DOHH2 (cell line): ENCODE results near the gene ZNF746.

ENCODE experiments used
- H3F3A ChIP-seq: fragments of 200-600 bp; sonication (generic), shearing (Covaris generic); 2 replicates; pipeline ENCODE4 v1.6.0; 2016; ENCODE audit warnings: antibody characterized with exemption, mild to moderate bottlenecking; ENCODE audit not compliant: control insufficient read depth, insufficient read depth
- H3K27ac ChIP-seq: fragments of 200-600 bp; sonication (generic); 2 replicates; pipeline ENCODE4 v1.5.1; 2014; ENCODE audit warnings: low read depth, mild to moderate bottlenecking, low read length, moderate library complexity
- H3K27me3 ChIP-seq: fragments of 200-600 bp; sonication (generic); 2 replicates; pipeline ENCODE4 v1.6.1; 2014; ENCODE audit warnings: mild to moderate bottlenecking, low read length, mixed read lengths; ENCODE audit not compliant: control insufficient read depth
- H3K36me3 ChIP-seq: fragments of 200-600 bp; sonication (generic); 2 replicates; pipeline ENCODE4 v1.6.1; 2014; ENCODE audit warnings: mild to moderate bottlenecking, low read length, moderate library complexity, mixed read lengths; ENCODE audit not compliant: control insufficient read depth
- H3K4me1 ChIP-seq: fragments of 200-600 bp; sonication (generic); 2 replicates; pipeline ENCODE4 v1.6.1; 2014; ENCODE audit warnings: mild to moderate bottlenecking, low read length, mixed read lengths; ENCODE audit not compliant: control insufficient read depth
- H3K4me2 ChIP-seq: fragments of 200-600 bp; sonication (generic); 2 replicates; pipeline ENCODE4 v1.6.0; 2014; ENCODE audit warnings: mild to moderate bottlenecking, low read length, moderate library complexity
- H3K4me3 ChIP-seq: fragments of 200-600 bp; sonication (generic); 2 replicates; pipeline ENCODE4 v1.5.1; 2014; ENCODE audit warnings: mild to moderate bottlenecking, low read length, mixed read lengths
- H3K79me2 ChIP-seq: fragments of 200-600 bp; sonication (generic); 2 replicates; pipeline ENCODE4 v1.6.1; 2014; ENCODE audit warnings: mild to moderate bottlenecking, low read length, mixed read lengths; ENCODE audit not compliant: control insufficient read depth
- H3K9me2 ChIP-seq: fragments of 200-600 bp; sonication (generic); replicated peaks from 2 replicates; pipeline ENCODE4 v1.6.1; 2014; ENCODE audit warnings: mild to moderate bottlenecking, low read length, mixed read lengths; ENCODE audit not compliant: control insufficient read depth
- H3K9me3 ChIP-seq: fragments of 200-600 bp; sonication (generic); 2 replicates; pipeline ENCODE4 v1.6.1; 2014; ENCODE audit warnings: antibody characterized with exemption, low read length, mixed read lengths; ENCODE audit not compliant: control insufficient read depth, insufficient read depth
- H4K20me1 ChIP-seq: fragments of 200-600 bp; sonication (generic); 2 replicates; pipeline ENCODE4 v1.6.0; 2014; ENCODE audit warnings: low read depth, mild to moderate bottlenecking, antibody characterized with exemption, low read length, moderate library complexity; ENCODE audit not compliant: control insufficient read depth, insufficient read depth
- EZH2phosphoT487 ChIP-seq: fragments of 200-600 bp; sonication (generic); IDR thresholded peaks from 2 replicates; pipeline ENCODE4 v1.6.1; 2017; ENCODE audit warnings: borderline replicate concordance, mild to moderate bottlenecking, antibody characterized with exemption, low read length, moderate library complexity, mixed read lengths
- TF ChIP-seq, protein P1 (sequence below): fragments of 200-600 bp; sonication (generic); IDR thresholded peaks from one replicate; pipeline ENCODE4 v1.5.1; 2014; ENCODE audit warnings: antibody characterized with exemption, mild to moderate bottlenecking, low read depth, low read length; ENCODE audit not compliant: poor library complexity, severe bottlenecking

The ZNF746 gene

DNA sequence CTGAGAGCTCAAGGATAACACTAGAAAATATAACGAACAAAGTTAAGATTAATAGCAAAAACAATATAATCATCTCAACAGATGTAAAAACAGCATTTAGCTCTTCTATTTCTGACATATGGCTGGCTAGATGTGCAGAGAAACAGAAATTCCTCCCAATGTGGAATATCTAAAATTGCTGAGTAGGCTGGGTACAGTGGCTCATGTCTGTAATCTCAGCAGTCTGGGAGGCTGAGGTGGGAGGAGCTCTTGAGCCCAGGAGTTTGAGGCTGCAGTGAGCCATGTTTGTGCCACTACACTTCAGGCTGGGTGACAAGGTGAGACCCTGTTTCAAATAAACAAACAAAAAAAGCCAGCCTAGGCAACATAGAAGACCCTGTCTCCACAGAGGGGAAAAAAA lies 18.0 kb downstream of the ZNF746 start:
- Histone ChIP-seq H3F3A (no peaks in the 10 kb centered on the region), H3K27ac (no peak overlapping the region), H3K4me2 (no peak overlapping the region), H3K27me3 (no peaks in the 10 kb centered on the region), H3K9me3 (no peaks in the 10 kb centered on the region), H3K4me3 (no peak overlapping the region), H3K9me2 (no peaks in the 10 kb centered on the region), H4K20me1 (no peaks in the 10 kb centered on the region; the same call in 1 of the 2 replicates), H3K4me1 (no peaks in the 10 kb centered on the region), H3K36me3 (peaks cover 75% of the 10 kb centered on the region), H3K79me2 (peaks cover 6% of the 10 kb centered on the region)
- TF ChIP-seq, protein P1, sequence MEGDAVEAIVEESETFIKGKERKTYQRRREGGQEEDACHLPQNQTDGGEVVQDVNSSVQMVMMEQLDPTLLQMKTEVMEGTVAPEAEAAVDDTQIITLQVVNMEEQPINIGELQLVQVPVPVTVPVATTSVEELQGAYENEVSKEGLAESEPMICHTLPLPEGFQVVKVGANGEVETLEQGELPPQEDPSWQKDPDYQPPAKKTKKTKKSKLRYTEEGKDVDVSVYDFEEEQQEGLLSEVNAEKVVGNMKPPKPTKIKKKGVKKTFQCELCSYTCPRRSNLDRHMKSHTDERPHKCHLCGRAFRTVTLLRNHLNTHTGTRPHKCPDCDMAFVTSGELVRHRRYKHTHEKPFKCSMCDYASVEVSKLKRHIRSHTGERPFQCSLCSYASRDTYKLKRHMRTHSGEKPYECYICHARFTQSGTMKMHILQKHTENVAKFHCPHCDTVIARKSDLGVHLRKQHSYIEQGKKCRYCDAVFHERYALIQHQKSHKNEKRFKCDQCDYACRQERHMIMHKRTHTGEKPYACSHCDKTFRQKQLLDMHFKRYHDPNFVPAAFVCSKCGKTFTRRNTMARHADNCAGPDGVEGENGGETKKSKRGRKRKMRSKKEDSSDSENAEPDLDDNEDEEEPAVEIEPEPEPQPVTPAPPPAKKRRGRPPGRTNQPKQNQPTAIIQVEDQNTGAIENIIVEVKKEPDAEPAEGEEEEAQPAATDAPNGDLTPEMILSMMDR: no peak
- no peak for TF ChIP-seq EZH2phosphoT487

DNA sequence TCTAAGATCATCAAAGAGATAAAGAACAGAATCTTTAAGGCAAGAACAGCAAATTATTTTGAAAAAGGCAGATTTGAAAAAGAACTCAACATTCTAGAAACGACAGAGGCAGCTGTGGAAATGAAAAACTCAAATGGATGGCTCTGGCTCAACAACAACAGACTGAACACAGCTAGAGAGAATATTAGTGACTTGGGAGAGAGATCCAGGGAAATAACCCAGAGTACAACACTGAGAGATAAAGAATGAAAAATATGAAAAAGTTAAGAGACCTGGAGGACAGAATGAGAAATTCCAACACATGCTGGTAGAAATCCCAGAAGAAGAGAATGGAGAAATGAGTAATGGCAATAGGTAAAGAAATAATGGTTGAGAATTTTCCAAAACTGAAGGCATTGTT lies 18.9 kb downstream of the ZNF746 start:
- H3K36me3 ChIP-seq: peaks cover 78% of the 10 kb centered on the region
- H3K9me2 ChIP-seq: no peaks in the 10 kb centered on the region
- H4K20me1 ChIP-seq: no peaks in the 10 kb centered on the region; the same call in 1 of the 2 replicates
- peaks cover 6% of the 10 kb centered on the region for H3K79me2 ChIP-seq
- no peaks in the 10 kb centered on the region for H3K4me1 ChIP-seq
- H3K27me3 ChIP-seq: no peaks in the 10 kb centered on the region
- H3K9me3 ChIP-seq: no peaks in the 10 kb centered on the region
- no peak overlapping the region for H3K4me3 ChIP-seq
- H3K27ac ChIP-seq: no peak overlapping the region
- H3K4me2 ChIP-seq: no peak overlapping the region
- TF ChIP-seq EZH2phosphoT487: no peak
- TF ChIP-seq, protein P1: no peak
- no peaks in the 10 kb centered on the region for H3F3A ChIP-seq

DNA sequence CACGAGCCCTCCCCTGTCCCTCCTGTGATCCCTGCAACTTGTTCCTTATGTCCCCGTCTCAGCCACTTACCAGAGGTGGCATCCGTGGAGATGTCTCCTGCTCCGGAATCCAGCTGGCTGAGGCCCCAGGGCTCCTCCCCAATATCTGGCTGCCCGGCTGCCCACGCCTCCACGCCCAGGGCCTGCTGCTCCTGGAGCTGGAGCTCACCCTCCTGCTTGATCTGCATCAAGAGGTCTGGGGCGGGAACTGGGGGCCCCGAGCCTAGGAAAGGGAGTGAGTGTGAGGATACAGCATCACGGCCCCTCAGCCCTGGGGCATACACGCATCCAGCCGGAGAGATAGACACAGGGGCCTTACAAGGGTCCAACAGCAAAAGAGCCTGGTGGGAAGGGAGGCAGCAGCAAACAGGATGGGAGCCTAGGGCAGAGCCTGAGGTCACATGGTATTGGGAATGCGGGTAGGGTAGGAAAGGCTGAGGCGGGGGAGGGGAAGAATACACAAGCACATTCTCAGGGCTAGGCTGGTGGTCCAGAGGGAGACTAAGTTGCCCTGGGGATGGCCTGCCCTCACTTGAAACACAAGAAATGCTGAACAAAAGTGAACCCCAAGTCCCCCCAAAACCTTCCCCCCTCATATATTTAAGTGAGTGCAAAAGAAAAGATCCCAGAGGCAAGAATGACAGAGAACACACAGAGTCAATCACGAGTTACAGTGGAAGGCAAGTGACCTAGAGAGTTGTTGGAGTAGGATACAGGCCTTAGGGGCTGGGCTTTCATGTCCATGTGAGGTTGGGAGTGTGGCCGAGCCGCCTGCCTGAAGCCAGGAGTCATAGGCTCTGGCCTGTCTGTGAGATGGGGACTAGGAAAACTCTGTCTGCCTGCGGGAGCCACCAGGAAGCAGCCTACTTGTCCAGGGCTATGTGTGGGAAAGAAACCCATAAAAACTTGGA lies 19.8 kb downstream of the ZNF746 start:
- no peak overlapping the region for H3K4me2 ChIP-seq
- H3K79me2 ChIP-seq: peaks cover 6% of the 10 kb centered on the region
- H3F3A ChIP-seq: no peaks in the 10 kb centered on the region
- H3K9me3 ChIP-seq: no peaks in the 10 kb centered on the region
- H3K9me2 ChIP-seq: no peaks in the 10 kb centered on the region
- H4K20me1 ChIP-seq: no peaks in the 10 kb centered on the region; the same call in 1 of the 2 replicates
- TF ChIP-seq, protein P1: no peak
- TF ChIP-seq EZH2phosphoT487: no peak
- H3K4me1 ChIP-seq: no peaks in the 10 kb centered on the region
- no peak overlapping the region for H3K4me3 ChIP-seq
- H3K27ac ChIP-seq: no peak overlapping the region
- H3K27me3 ChIP-seq: no peaks in the 10 kb centered on the region
- peaks cover 85% of the 10 kb centered on the region for H3K36me3 ChIP-seq
